DOHH2 (cell line): ENCODE measurements around the gene SLC16A7.

Experiments used
- H3F3A ChIP-seq: fragments of 200-600 bp; sonication (generic), shearing (Covaris generic); 2 replicates; pipeline ENCODE4 v1.6.0; 2016; ENCODE audit warnings: antibody characterized with exemption, mild to moderate bottlenecking; ENCODE audit not compliant: control insufficient read depth, insufficient read depth
- H3K27ac ChIP-seq: fragments of 200-600 bp; sonication (generic); 2 replicates; pipeline ENCODE4 v1.5.1; 2014; ENCODE audit warnings: low read depth, mild to moderate bottlenecking, low read length, moderate library complexity
- H3K27me3 ChIP-seq: fragments of 200-600 bp; sonication (generic); 2 replicates; pipeline ENCODE4 v1.6.1; 2014; ENCODE audit warnings: mild to moderate bottlenecking, low read length, mixed read lengths; ENCODE audit not compliant: control insufficient read depth
- H3K36me3 ChIP-seq: fragments of 200-600 bp; sonication (generic); 2 replicates; pipeline ENCODE4 v1.6.1; 2014; ENCODE audit warnings: mild to moderate bottlenecking, low read length, moderate library complexity, mixed read lengths; ENCODE audit not compliant: control insufficient read depth
- H3K4me1 ChIP-seq: fragments of 200-600 bp; sonication (generic); 2 replicates; pipeline ENCODE4 v1.6.1; 2014; ENCODE audit warnings: mild to moderate bottlenecking, low read length, mixed read lengths; ENCODE audit not compliant: control insufficient read depth
- H3K4me2 ChIP-seq: fragments of 200-600 bp; sonication (generic); 2 replicates; pipeline ENCODE4 v1.6.0; 2014; ENCODE audit warnings: mild to moderate bottlenecking, low read length, moderate library complexity
- H3K4me3 ChIP-seq: fragments of 200-600 bp; sonication (generic); 2 replicates; pipeline ENCODE4 v1.5.1; 2014; ENCODE audit warnings: mild to moderate bottlenecking, low read length, mixed read lengths
- H3K79me2 ChIP-seq: fragments of 200-600 bp; sonication (generic); 2 replicates; pipeline ENCODE4 v1.6.1; 2014; ENCODE audit warnings: mild to moderate bottlenecking, low read length, mixed read lengths; ENCODE audit not compliant: control insufficient read depth
- H3K9me2 ChIP-seq: fragments of 200-600 bp; sonication (generic); replicated peaks from 2 replicates; pipeline ENCODE4 v1.6.1; 2014; ENCODE audit warnings: mild to moderate bottlenecking, low read length, mixed read lengths; ENCODE audit not compliant: control insufficient read depth
- H3K9me3 ChIP-seq: fragments of 200-600 bp; sonication (generic); 2 replicates; pipeline ENCODE4 v1.6.1; 2014; ENCODE audit warnings: antibody characterized with exemption, low read length, mixed read lengths; ENCODE audit not compliant: control insufficient read depth, insufficient read depth
- H4K20me1 ChIP-seq: fragments of 200-600 bp; sonication (generic); 2 replicates; pipeline ENCODE4 v1.6.0; 2014; ENCODE audit warnings: low read depth, mild to moderate bottlenecking, antibody characterized with exemption, low read length, moderate library complexity; ENCODE audit not compliant: control insufficient read depth, insufficient read depth
- EZH2phosphoT487 ChIP-seq: fragments of 200-600 bp; sonication (generic); IDR thresholded peaks from 2 replicates; pipeline ENCODE4 v1.6.1; 2017; ENCODE audit warnings: borderline replicate concordance, mild to moderate bottlenecking, antibody characterized with exemption, low read length, moderate library complexity, mixed read lengths
- TF ChIP-seq, protein P1 (sequence below): fragments of 200-600 bp; sonication (generic); IDR thresholded peaks from one replicate; pipeline ENCODE4 v1.5.1; 2014; ENCODE audit warnings: antibody characterized with exemption, mild to moderate bottlenecking, low read depth, low read length; ENCODE audit not compliant: poor library complexity, severe bottlenecking

The SLC16A7 gene

DNA sequence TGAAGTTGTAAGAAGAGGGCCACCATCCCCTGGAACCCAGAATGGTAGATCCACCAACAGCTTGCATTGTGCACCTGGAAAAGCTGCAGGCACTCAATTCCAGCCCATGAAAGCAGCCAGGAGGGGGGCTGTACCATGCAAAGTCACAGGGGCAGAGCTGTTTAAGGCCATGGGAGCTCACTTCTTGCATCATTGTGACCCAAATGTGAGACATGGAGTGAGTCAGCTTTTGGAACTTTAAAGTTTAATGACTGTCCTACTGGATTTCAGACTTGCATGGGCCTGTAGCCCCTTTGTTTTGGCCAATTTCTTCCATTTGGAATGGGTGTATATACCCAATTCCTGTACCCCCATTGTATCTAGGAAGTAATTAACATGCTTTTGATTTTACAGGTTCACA, 50.8 kb downstream of the SLC16A7 start:
- no peaks in the 10 kb centered on the region for H3K27me3 ChIP-seq
- H3K36me3 ChIP-seq = peaks cover 28% of the 10 kb centered on the region
- H4K20me1 ChIP-seq = no peaks in the 10 kb centered on the region
- H3K4me1 ChIP-seq = no peaks in the 10 kb centered on the region
- TF ChIP-seq, protein P1, sequence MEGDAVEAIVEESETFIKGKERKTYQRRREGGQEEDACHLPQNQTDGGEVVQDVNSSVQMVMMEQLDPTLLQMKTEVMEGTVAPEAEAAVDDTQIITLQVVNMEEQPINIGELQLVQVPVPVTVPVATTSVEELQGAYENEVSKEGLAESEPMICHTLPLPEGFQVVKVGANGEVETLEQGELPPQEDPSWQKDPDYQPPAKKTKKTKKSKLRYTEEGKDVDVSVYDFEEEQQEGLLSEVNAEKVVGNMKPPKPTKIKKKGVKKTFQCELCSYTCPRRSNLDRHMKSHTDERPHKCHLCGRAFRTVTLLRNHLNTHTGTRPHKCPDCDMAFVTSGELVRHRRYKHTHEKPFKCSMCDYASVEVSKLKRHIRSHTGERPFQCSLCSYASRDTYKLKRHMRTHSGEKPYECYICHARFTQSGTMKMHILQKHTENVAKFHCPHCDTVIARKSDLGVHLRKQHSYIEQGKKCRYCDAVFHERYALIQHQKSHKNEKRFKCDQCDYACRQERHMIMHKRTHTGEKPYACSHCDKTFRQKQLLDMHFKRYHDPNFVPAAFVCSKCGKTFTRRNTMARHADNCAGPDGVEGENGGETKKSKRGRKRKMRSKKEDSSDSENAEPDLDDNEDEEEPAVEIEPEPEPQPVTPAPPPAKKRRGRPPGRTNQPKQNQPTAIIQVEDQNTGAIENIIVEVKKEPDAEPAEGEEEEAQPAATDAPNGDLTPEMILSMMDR = no peak
- no peak for TF ChIP-seq EZH2phosphoT487
- H3K4me2 ChIP-seq = no peak overlapping the region
- H3K9me3 ChIP-seq = peaks cover 5% of the 10 kb centered on the region; the same call in 1 of the 2 replicates
- H3K4me3 ChIP-seq = no peak overlapping the region
- no peak overlapping the region for H3K27ac ChIP-seq
- no peaks in the 10 kb centered on the region for H3K9me2 ChIP-seq
- H3F3A ChIP-seq = no peaks in the 10 kb centered on the region
- H3K79me2 ChIP-seq = peaks cover under 1% of the 10 kb centered on the region; the same call in 1 of the 2 replicates

DNA sequence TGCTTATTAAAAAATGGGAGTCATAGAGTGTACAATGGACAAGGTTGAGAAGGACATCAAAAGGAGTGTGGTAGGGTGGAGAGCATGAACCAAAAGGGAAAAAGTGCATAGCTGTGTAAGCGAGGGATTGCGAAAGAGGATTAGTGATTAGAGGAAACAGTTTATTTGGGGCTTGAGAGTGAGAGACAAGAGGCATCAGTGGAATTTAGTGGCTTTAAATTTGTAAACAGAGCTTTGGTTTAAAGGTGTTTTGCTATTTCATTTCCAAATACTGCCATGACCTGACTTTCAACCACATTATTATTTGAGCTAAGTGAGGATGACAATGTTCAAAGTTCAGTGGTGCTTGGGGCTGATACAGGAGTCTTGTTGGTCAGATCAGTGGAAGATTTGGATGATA, 53.4 kb downstream of the SLC16A7 start:
- Histone ChIP-seq H3K9me2 (no peaks in the 10 kb centered on the region), H3K27ac (no peak overlapping the region), H4K20me1 (no peaks in the 10 kb centered on the region), H3K4me2 (no peak overlapping the region), H3K36me3 (peaks cover 6% of the 10 kb centered on the region), H3K4me1 (no peaks in the 10 kb centered on the region), H3K79me2 (no peaks in the 10 kb centered on the region), H3K4me3 (no peak overlapping the region), H3K9me3 (no peaks in the 10 kb centered on the region), H3K27me3 (no peaks in the 10 kb centered on the region), H3F3A (no peaks in the 10 kb centered on the region)
- TF ChIP-seq, protein P1 = no peak
- no peak for TF ChIP-seq EZH2phosphoT487

DNA sequence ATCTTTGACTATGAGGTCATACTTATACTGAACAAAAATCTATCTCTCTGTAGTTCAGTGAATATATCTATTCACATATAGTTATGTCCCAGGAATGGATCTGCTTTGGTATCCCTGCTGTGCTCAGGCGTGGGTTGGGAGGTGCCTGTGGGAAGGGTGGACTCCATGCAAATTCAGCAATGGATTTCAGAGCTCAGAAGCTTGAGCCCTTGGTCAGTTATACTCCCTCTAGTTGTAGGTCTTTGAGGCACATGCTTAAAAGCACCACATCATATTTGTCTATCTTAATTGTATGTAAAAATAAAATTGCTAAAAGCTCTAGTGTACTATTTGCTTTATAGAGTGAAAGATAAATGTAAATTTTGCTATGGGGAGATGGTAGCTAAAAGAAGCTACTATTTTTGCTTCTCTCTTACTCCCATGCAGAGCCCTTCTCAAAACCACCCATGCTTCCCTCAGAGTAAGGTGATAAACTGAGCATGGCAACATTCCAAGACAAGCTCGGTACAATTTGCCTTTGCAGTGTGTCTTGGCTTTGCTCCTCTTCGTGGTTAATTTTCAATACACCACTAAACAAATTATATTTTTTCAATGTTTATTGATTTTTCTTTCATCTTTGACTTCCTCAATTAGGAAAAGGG, 54.9 kb downstream of the SLC16A7 start:
- H3K79me2 ChIP-seq = no peaks in the 10 kb centered on the region
- no peaks in the 10 kb centered on the region for H3F3A ChIP-seq
- no peaks in the 10 kb centered on the region for H4K20me1 ChIP-seq
- no peaks in the 10 kb centered on the region for H3K9me2 ChIP-seq
- H3K4me1 ChIP-seq = no peaks in the 10 kb centered on the region
- TF ChIP-seq EZH2phosphoT487 = no peak
- TF ChIP-seq, protein P1 = no peak
- no peak overlapping the region for H3K4me3 ChIP-seq
- H3K36me3 ChIP-seq = peaks cover 14% of the 10 kb centered on the region
- H3K4me2 ChIP-seq = no peak overlapping the region
- no peaks in the 10 kb centered on the region for H3K9me3 ChIP-seq
- no peak overlapping the region for H3K27ac ChIP-seq
- H3K27me3 ChIP-seq = no peaks in the 10 kb centered on the region
